ENCODE data around the gene CDX2. TPM values are rescaled to one million over a fixed set of nuclear protein-coding genes. Genes with fewer than 3 reads are reported as not detected.

Gene CDX2
- total RNA-seq, 4 donors from 2014 or later, result not detected

- TF ChIP-seq, protein P1, sequence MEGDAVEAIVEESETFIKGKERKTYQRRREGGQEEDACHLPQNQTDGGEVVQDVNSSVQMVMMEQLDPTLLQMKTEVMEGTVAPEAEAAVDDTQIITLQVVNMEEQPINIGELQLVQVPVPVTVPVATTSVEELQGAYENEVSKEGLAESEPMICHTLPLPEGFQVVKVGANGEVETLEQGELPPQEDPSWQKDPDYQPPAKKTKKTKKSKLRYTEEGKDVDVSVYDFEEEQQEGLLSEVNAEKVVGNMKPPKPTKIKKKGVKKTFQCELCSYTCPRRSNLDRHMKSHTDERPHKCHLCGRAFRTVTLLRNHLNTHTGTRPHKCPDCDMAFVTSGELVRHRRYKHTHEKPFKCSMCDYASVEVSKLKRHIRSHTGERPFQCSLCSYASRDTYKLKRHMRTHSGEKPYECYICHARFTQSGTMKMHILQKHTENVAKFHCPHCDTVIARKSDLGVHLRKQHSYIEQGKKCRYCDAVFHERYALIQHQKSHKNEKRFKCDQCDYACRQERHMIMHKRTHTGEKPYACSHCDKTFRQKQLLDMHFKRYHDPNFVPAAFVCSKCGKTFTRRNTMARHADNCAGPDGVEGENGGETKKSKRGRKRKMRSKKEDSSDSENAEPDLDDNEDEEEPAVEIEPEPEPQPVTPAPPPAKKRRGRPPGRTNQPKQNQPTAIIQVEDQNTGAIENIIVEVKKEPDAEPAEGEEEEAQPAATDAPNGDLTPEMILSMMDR (IDR thresholded peaks at IDR 0.05), result no peak
- ATAC-seq (ENCODE audit: low FRiP score) (no peak), DNase-seq (ENCODE audit: low spot score) (no peak)
Measured at GRCh38 chr13:27922883-27923612, 46.1 kb downstream of the CDX2 start.

DNA sequence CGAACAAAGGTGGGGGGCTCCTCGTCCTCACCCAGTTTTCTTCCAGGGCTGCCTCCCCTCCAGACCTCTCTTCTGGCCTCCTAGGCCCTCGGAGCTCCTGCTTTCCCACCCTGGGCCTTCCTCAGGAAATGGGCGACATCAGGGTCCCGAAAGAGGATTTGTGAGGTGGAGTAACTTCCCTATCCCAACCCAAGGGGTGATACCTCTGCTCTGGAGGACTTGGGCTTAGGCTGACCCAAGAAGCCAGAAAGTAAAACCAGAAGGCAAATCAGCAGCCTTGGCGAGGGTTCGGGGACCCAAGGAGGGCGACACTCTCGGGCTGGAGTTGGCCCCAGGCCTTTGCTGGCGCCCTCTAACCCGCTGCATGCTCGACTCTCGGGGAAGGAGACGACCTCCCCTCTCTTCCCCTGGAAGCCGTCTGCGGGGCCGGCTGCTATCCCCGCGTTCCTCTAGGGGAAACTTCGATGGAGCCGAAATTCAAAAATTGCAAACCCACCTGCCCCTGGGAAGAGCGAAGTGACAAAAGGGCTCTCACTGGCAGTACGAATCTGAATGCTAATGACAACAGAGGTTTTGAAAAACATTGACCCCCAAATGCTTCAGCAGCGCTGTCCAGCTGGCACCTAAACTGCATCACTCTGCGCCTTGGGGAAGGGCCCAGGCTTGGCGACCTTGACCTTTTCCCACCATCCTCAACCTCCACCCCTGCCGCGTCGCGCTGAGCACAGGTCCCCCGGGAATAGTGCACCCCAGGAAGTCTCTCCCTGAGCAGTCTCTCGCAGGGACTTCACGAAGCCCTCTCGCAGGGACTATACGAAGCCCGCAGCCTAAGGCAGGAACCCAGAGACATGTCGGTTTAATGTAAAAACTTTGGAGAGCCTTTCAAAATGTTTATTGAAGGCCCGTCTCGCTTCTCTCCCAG is 46.9 kb downstream of the CDX2 start:
- ATAC-seq (ENCODE audit: low FRiP score), result no peak
- no peak for DNase-seq (ENCODE audit: low spot score)
- TF ChIP-seq, protein P1 (IDR thresholded peaks at IDR 0.05), result no peak

DNA sequence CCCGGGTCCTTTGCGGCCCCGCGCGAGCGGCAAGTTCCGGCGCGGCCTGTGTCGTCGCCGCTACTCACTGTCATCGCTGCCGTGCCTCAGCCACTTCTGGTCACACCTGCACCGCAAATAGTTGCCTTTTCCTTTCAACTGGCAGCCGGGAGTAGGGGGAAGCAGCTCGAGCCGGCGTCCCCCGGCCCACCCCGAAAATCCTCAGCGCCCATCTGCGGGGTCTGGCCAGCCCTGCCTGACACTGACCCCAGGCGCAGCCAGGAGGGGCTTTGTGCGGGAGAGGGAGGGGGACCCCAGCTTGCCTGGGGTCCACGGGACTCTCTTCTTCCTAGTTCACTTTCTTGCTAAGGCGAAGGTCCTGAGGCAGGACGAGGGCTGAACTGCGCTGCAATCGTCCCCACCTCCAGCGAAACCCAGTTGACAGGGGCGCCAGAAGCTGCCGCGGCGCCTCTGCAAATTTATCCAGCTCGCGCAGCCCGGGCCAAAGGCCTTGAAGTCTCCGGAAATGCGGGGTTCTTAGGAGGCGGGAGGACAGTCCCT is 47.6 kb downstream of the CDX2 start:
- ATAC-seq (ENCODE audit: low FRiP score) (no peak), DNase-seq (ENCODE audit: low spot score) (no peak)
- TF ChIP-seq, protein P1 (IDR thresholded peaks at IDR 0.05), result no peak

GRCh38 chr13:27920677-27921420 is 48.3 kb downstream of the CDX2 start:
- DNase-seq (ENCODE audit: low spot score) (no peak), ATAC-seq (ENCODE audit: low FRiP score) (peak; percentile 28)
- TF ChIP-seq, protein P1 (IDR thresholded peaks at IDR 0.05), result no peak

- ATAC-seq (ENCODE audit: low FRiP score) (no peak), DNase-seq (ENCODE audit: low spot score) (no peak)
- TF ChIP-seq, protein P1 (IDR thresholded peaks at IDR 0.05), result no peak
Measured at GRCh38 chr13:27919934-27920676, 49.0 kb downstream of the CDX2 start, which contains the start of gene PDX1. PDX1 (plus strand) TSS chr13:27920000; CDS start chr13:27920139, 139 bp downstream.

DNA sequence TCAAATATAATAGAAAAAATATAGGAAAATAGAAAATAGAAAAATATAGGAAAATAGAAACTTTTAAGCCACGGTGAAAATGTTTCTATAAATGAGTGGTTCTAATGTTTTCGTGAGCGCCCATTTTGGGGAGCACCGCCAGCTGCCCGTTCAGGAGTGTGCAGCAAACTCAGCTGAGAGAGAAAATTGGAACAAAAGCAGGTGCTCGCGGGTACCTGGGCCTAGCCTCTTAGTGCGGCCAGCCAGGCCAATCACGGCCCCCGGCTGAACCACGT is 49.5 kb downstream of the CDX2 start:
- DNase-seq (ENCODE audit: low spot score), result no peak
- no peak for ATAC-seq (ENCODE audit: low FRiP score)
- TF ChIP-seq, protein P1 (IDR thresholded peaks at IDR 0.05), result no peak

Measured in omental fat pad (tissue), 4 donors.